SK-N-SH treated with all-trans-retinoic acid at 6 μM for 48 hours (cell line): Measurements from ENCODE around the gene PBX3.

Experiments used
- ATAC-seq: fragments of 200-7000 bp; cut with Tn5 transposase; 3 replicates; pipeline ENCODE4 v1.9.1; 2020; ENCODE audit warnings: mild to moderate bottlenecking, moderate library complexity
- ARNTL ChIP-seq: fragments of 450-650 bp; formaldehyde crosslinking; IDR thresholded peaks from 2 replicates; pipeline ENCODE4 v1.5.0; 2020; ENCODE audit warnings: low read depth, mild to moderate bottlenecking, moderate library complexity, borderline replicate concordance
- BACH2 ChIP-seq: fragments of 250-450 bp; sonication (Bioruptor Pico); IDR thresholded peaks from 2 replicates; pipeline ENCODE4 v1.9.0; 2021; ENCODE audit warnings: mild to moderate bottlenecking, borderline replicate concordance
- CSDC2 ChIP-seq: fragments of 250-450 bp; sonication (Bioruptor Pico); IDR thresholded peaks from 2 replicates; pipeline ENCODE4 v1.5.0; 2020; ENCODE audit warnings: mild to moderate bottlenecking, moderate library complexity
- ESRRG ChIP-seq: fragments of 250-450 bp; sonication (Bioruptor Pico); IDR thresholded peaks from 2 replicates; pipeline ENCODE4 v1.6.1; 2021; ENCODE audit warnings: mild to moderate bottlenecking
- GLIS3 ChIP-seq: fragments of 250-450 bp; sonication (Bioruptor Pico); IDR thresholded peaks from 2 replicates; pipeline ENCODE4 v1.5.0; 2020; ENCODE audit warnings: mild to moderate bottlenecking, moderate library complexity
- ISL1 ChIP-seq: fragments of 250-450 bp; sonication (Bioruptor Pico); IDR thresholded peaks from 2 replicates; pipeline ENCODE4 v2.1.2; 2022; ENCODE audit warnings: mild to moderate bottlenecking, moderate library complexity
- PATZ1 ChIP-seq: fragments of 250-450 bp; sonication (Bioruptor Pico); IDR thresholded peaks from 2 replicates; pipeline ENCODE4 v1.8.0; 2020; ENCODE audit warnings: mild to moderate bottlenecking, moderate library complexity, borderline replicate concordance
- POU6F1 ChIP-seq: fragments of 250-450 bp; sonication (Bioruptor Pico); IDR thresholded peaks from 2 replicates; pipeline ENCODE4 v1.8.0; 2021; ENCODE audit warnings: low read depth, mild to moderate bottlenecking, moderate library complexity, borderline replicate concordance
- PPARA ChIP-seq: fragments of 250-450 bp; sonication (Bioruptor Pico); IDR thresholded peaks from 2 replicates; pipeline ENCODE4 v1.5.0; 2020; ENCODE audit warnings: mild to moderate bottlenecking, borderline replicate concordance
- SNAI2 ChIP-seq: fragments of 250-450 bp; sonication (Bioruptor Pico); IDR thresholded peaks from 2 replicates; pipeline ENCODE4 v1.5.0; 2020; ENCODE audit warnings: mild to moderate bottlenecking, moderate library complexity
- TCF4 ChIP-seq: fragments of 250-450 bp; sonication (Bioruptor Pico); IDR thresholded peaks from 2 replicates; pipeline ENCODE4 v1.8.0; 2021; ENCODE audit warnings: mild to moderate bottlenecking, moderate library complexity, borderline replicate concordance
- TOX ChIP-seq: fragments of 250-450 bp; sonication (Bioruptor Pico); IDR thresholded peaks from 2 replicates; pipeline ENCODE4 v1.8.0; 2021; ENCODE audit warnings: mild to moderate bottlenecking, moderate library complexity, borderline replicate concordance
- TSHZ2 ChIP-seq: fragments of 250-450 bp; sonication (Bioruptor Pico); IDR thresholded peaks from 2 replicates; pipeline ENCODE4 v1.5.0; 2020; ENCODE audit warnings: mild to moderate bottlenecking, moderate library complexity
- ZC3H10 ChIP-seq: fragments of 250-450 bp; sonication (Bioruptor Pico); IDR thresholded peaks from 2 replicates; pipeline ENCODE4 v1.5.1; 2021; ENCODE audit warnings: mild to moderate bottlenecking, moderate library complexity
- ZFP3 ChIP-seq: fragments of 250-450 bp; sonication (Bioruptor Pico); IDR thresholded peaks from 2 replicates; pipeline ENCODE4 v1.5.0; 2020; ENCODE audit warnings: mild to moderate bottlenecking, moderate library complexity
- ZFP30 ChIP-seq: fragments of 450-650 bp; formaldehyde crosslinking; IDR thresholded peaks from 2 replicates; pipeline ENCODE4 v1.5.0; 2022; ENCODE audit warnings: mild to moderate bottlenecking, moderate library complexity
- TF ChIP-seq, protein P1 (sequence below): fragments of 250-450 bp; sonication (Bioruptor Pico); IDR thresholded peaks from 2 replicates; pipeline ENCODE4 v1.5.1; 2021; ENCODE audit warnings: mild to moderate bottlenecking, moderate library complexity
- TF ChIP-seq, protein P2 (sequence below): fragments of 250-450 bp; sonication (Bioruptor Pico); IDR thresholded peaks from 2 replicates; pipeline ENCODE4 v1.5.1; 2020; ENCODE audit warnings: low read depth, mild to moderate bottlenecking, moderate library complexity

PBX3 gene

DNA sequence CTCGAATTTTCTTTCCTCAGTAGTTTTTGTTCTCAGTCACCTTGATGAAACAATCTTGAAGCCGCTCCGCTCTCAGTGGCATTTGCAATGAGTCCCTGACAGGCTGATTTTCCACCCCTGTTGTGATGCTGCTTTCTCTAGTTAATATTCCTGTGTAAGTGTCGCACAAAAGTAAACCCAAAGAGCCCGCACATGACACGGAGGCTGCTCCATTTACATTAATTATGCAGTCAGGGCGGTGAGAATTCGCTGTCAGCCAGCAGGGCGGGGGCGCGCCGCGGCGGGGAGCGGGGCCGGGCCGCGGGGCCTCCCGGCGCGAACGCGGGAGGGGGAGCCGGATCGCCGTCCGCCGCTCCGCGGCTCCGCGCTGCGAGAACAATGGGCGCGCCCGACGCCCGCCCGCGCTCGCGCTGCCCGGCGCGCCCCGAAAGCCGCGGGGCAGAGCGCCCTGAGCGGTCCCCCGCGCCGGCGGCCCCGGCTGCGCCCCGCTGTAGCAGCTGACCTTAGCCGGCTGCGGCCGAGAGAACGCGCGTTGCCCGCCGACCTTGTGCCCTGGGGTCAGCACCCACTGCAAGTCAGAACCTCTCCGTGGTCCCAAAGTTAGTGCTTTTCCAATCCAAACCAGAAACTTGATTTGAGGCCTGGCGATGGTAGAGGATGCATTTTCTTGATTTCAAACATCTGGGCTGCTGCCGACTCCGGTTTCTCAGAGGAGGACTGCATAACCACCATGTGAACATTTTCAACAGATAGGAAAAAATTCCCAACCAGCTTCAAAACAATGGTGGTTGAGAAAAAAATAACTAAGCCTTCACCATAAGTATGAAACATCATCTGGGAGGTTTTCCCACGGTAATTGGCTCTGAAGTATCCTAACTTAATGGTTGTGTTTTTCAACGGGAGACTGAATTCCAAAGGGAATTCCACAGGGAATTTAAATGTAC is 142.6 kb downstream of the PBX3 start:
- peak; percentile 3; the same call in 2 of the 3 replicates for ATAC-seq
- TF ChIP-seq TSHZ2 (CRISPR knock-in tag) (peak; percentile 13; the same call in 1 of the 2 replicates), ESRRG (no peak), ISL1 (CRISPR knock-in tag) (peak; percentile 39), ZC3H10 (CRISPR knock-in tag) (0 out of 2 replicates have a peak, but pooled peaks have one; percentile 25)

DNA sequence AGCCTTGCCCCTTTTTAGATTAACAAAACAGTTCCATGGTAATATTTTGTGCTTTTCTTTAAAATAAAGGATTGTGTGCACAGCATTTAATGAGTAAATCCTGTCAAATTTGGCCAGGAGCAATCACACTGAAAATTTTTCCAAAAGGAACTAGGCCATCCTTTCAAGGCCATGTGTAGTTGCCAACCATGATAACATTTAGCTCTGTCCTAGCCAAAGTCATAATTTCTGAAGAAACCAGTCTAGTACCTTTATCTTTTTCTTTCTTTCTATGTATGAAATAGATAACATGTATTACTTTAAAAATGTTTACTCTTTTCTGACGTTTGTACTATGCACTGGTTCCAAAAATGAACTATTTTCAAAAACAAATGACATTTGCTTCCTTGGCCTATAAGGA is 143.7 kb downstream of the PBX3 start:
- no peak for ATAC-seq
- TF ChIP-seq ZFP3 (CRISPR knock-in tag) (no peak), BACH2 (CRISPR knock-in tag) (no peak), POU6F1 (CRISPR knock-in tag) (no peak), CSDC2 (CRISPR knock-in tag) (no peak), ARNTL (no peak), PATZ1 (CRISPR knock-in tag) (no peak), TCF4 (CRISPR knock-in tag) (no peak), TOX (CRISPR knock-in tag) (no peak)

DNA sequence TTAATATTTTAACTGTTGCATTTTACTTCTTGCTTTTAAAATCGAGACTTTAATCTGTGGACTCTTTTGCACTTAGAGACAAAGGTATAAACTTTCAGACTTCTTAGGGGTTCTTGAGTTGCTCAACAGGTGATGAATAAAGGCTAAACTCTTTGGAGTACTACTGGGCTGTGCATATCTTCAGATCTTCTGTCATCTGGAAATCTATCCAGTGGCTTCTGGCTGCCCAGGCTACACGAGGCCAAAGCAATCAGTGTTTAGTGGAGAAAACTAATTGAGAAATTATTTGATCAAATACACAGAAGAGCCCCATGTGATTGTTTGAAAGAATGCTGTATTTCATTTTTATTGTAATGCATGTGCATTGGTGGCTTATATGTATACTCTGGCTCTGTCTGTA is 146.1 kb downstream of the PBX3 start:
- 0 out of 3 replicates have a peak, but pooled peaks have one; percentile 4 for ATAC-seq
- TF ChIP-seq GLIS3 (CRISPR knock-in tag), result no peak

DNA sequence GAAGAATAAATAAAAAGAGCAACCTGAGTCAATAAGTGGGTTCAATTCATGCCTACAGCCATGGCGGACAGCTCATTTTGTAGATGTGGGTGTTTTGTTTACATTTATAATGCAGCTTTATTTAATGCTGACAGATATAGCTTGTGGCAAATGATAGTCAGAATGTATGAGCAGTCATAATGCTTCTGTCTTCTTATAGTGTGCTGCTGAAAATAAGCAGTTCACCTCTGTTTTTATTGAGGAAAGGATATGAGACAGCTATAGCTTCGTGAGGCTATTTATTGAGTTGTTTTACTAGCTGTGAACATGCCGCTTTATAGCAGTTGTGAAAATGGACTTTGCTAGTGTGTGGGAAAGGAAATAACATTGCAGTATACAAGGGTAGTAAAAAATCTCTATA is 147.4 kb downstream of the PBX3 start:
- no peak for TF ChIP-seq ZFP3 (CRISPR knock-in tag)
- no peak for ATAC-seq

GRCh38 chr9:125896404-125896803 is 149.2 kb downstream of the PBX3 start:
- ATAC-seq, result no peak
- TF ChIP-seq PATZ1 (CRISPR knock-in tag), result no peak

DNA sequence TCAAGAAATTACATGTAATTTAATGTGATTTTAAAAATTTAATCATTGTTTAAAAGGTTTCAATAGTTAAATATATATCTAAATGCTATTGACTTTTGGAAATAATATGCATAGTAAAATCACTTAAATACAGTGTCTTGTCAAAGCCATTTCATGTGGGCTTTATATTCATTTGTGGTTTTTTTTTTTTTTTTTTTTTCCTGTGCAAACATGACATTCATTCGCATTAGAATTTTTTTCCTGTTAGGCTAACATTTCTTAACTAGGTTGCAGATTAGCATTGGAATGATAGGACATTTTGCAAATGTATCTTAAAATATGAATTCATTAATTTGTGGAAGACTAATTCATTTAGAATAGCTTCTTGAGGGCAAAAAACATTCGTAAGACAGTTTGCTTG is 149.8 kb downstream of the PBX3 start:
- ATAC-seq, result no peak
- TF ChIP-seq TCF4 (CRISPR knock-in tag) (no peak), TOX (CRISPR knock-in tag) (no peak), SNAI2 (CRISPR knock-in tag) (no peak), ZFP30 (CRISPR knock-in tag) (no peak), PATZ1 (CRISPR knock-in tag) (no peak), ZC3H10 (CRISPR knock-in tag) (no peak), PPARA (CRISPR knock-in tag) (no peak), ZFP3 (CRISPR knock-in tag) (no peak), ISL1 (CRISPR knock-in tag) (no peak)
- TF ChIP-seq, protein P1, sequence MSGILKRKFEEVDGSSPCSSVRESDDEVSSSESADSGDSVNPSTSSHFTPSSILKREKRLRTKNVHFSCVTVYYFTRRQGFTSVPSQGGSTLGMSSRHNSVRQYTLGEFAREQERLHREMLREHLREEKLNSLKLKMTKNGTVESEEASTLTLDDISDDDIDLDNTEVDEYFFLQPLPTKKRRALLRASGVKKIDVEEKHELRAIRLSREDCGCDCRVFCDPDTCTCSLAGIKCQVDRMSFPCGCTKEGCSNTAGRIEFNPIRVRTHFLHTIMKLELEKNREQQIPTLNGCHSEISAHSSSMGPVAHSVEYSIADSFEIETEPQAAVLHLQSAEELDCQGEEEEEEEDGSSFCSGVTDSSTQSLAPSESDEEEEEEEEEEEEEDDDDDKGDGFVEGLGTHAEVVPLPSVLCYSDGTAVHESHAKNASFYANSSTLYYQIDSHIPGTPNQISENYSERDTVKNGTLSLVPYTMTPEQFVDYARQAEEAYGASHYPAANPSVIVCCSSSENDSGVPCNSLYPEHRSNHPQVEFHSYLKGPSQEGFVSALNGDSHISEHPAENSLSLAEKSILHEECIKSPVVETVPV (CRISPR knock-in tag), result no peak
- TF ChIP-seq, protein P2, sequence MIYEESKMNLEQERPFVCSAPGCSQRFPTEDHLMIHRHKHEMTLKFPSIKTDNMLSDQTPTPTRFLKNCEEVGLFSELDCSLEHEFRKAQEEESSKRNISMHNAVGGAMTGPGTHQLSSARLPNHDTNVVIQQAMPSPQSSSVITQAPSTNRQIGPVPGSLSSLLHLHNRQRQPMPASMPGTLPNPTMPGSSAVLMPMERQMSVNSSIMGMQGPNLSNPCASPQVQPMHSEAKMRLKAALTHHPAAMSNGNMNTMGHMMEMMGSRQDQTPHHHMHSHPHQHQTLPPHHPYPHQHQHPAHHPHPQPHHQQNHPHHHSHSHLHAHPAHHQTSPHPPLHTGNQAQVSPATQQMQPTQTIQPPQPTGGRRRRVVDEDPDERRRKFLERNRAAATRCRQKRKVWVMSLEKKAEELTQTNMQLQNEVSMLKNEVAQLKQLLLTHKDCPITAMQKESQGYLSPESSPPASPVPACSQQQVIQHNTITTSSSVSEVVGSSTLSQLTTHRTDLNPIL (CRISPR knock-in tag), result no peak
